ENCODE data around the gene ALDOA. TPM values are rescaled to one million over a fixed set of nuclear protein-coding genes. Genes with fewer than 3 reads are reported as not detected.

ALDOA gene
- polyA plus RNA-seq, 3 donors: 1,202 to 1,628 (median 1,429) TPM

- intact Hi-C loops (cut with micrococcal nuclease): no loop called here
- peak overlapping the region; percentile 86 to 96 (median 92) for H3K27ac Mint-ChIP-seq
Measured at GRCh38 chr16:30095166-30096078, 29.9 kb downstream of the ALDOA start.

More at GRCh38 chr16:30095166-30096078, 29.9 kb downstream of the ALDOA start:
- Histone ChIP-seq H3K4me1 (ENCODE audit: control insufficient read depth in 1 of 2, insufficient read depth in 2 of 2, low read length in 2 of 2) (peaks cover 52 to 58% of the 10 kb centered on the region in 2 donors), H3K4me3 (replicated peaks in 1 of 3; ENCODE audit: low read depth in 2 of 3, low read length in 3 of 3) (peak overlapping the region; percentile 84 to 97 (median 86)), H3K9ac (ENCODE audit: insufficient read depth, low read length, poor library complexity, severe bottlenecking) (peak overlapping the region; percentile 74), H3K9me3 (replicated peaks in 1 of 2; ENCODE audit: control insufficient read depth in 1 of 2, insufficient read depth in 1 of 2, low read length in 2 of 2) (peaks cover 39% of the 10 kb centered on the region in 2 donors), H3K79me2 (ENCODE audit: insufficient read depth, low read length) (peaks cover 23% of the 10 kb centered on the region), H3K27me3 (ENCODE audit: control insufficient read depth in 2 of 2, insufficient read depth in 2 of 2, low read length in 2 of 2) (no peaks in the 10 kb centered on the region), H4K20me1 (ENCODE audit: insufficient read depth, low read length) (no peaks in the 10 kb centered on the region), H3K4me2 (replicated peaks; ENCODE audit: extremely low read depth, low read length, poor library complexity, severe bottlenecking) (peak overlapping the region; percentile 98), H3K27ac (ENCODE audit: low read depth in 1 of 2, low read length in 2 of 2) (peak overlapping the region; percentile 47 to 87), H3K36me3 (replicated peaks in 1 of 2; ENCODE audit: control insufficient read depth in 1 of 2, insufficient read depth in 2 of 2, low read length in 2 of 2) (peaks cover 12 to 13% of the 10 kb centered on the region in 2 donors), H2AFZ (ENCODE audit: insufficient read depth, low read depth, low read length, poor library complexity, severe bottlenecking) (peak overlapping the region; percentile 43)
- H3K36me3 Mint-ChIP-seq: peaks cover 22 to 37% of the 10 kb centered on the region in 2 donors
- 20% methylated on average over 30 of the region's 47 CpGs for WGBS (ENCODE audit: insufficient coverage)
- no peak for TF ChIP-seq CTCF (IDR thresholded peaks at IDR 0.05)
- DNase-seq: peak in 2 of 3 donors; percentile 44 to 60
- peaks cover 44% of the 10 kb centered on the region for H3K4me1 Mint-ChIP-seq
- peak overlapping the region; percentile 87 to 94 for H3K4me3 Mint-ChIP-seq
- H3K27me3 Mint-ChIP-seq (ENCODE audit: low read depth in 3 of 3): peaks cover 0 to 4% (median 3%) of the 10 kb centered on the region in 3 donors
- peaks cover 22 to 44% (median 39%) of the 10 kb centered on the region in 7 donors for H3K9me3 Mint-ChIP-seq

Measured in CD14-positive monocyte (primary cell).